Stomach (tissue), 4 donors: ENCODE results near the gene RHBG.
A peak's percentile ranks its signal among the peaks of the same experiment; 100 is the strongest.

ENCODE experiments used
- CTCF ChIP-seq, 7 experiments: fragments of 450-650 bp in 4 of 7; fragments of 200-600 bp in 3 of 7; sonication (generic) in 3 of 7; IDR thresholded peaks; one replicate each; pipeline ENCODE4 v1.5.1; 2016 to 2019; ENCODE audit warnings: antibody characterized with exemption in 7 of 7, control low read depth in 2 of 7, mild to moderate bottlenecking in 1 of 7
- EP300 ChIP-seq: sonication (generic); formaldehyde crosslinking; IDR thresholded peaks from one replicate; pipeline ENCODE4 v1.6.1; 2017; ENCODE audit warnings: antibody characterized with exemption
- POLR2AphosphoS5 ChIP-seq, 3 donors: sonication (generic); formaldehyde crosslinking; IDR thresholded peaks; one replicate each; pipeline ENCODE4 v1.6.1; 2016; ENCODE audit warnings: antibody characterized with exemption in 3 of 3

GRCh38 chr1:156319664-156320063 is 49.3 kb upstream of the RHBG start:
- TF ChIP-seq EP300, result no peak
- TF ChIP-seq CTCF (IDR thresholded peaks at IDR 0.05), result peak in 3 of 7 experiments; percentile 17 to 40 (median 39)
- TF ChIP-seq POLR2AphosphoS5 (IDR thresholded peaks at IDR 0.05), result no peak
